Fibroblast of mammary gland (primary cell): ENCODE data around the gene RELL2.

Experiments used
- DNase-seq: peaks from one replicate; pipeline ENCODE4 v3.0.0-alpha.2; 2010; ENCODE audit warnings: low read depth
- H3K4me3 ChIP-seq: 2 replicates; pipeline ENCODE4 v1.5.1; 2011; ENCODE audit warnings: low read depth, mild to moderate bottlenecking, low read length, moderate library complexity; ENCODE audit not compliant: control insufficient read depth
- TF ChIP-seq, protein P1 (sequence below): conservative IDR thresholded peaks from 2 replicates; pipeline ENCODE4 v1.5.1; 2011; ENCODE audit warnings: low read depth, low read length, inconsistent platforms; ENCODE audit not compliant: control insufficient read depth, insufficient read depth

The RELL2 gene

DNA sequence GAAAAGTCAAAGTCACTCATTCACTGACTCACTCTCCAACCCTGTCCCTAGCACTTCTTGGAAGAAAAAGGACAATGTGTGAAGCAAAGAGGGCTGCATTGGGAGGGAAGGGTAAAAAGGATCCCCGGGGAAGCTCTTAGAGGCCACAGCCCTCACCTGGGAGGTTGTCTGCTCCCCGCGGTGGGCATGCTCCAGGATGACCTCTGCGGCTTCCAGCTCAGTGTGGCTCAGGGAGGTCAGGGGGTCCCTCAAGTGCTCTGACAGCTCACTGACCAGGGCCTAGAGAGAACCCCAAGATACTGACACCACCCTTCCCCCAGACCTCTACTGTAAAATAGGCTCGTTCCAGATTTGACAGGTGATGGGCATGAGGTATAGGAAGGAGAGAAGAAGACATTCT is 10.4 kb downstream of the RELL2 start:
- TF ChIP-seq, protein P1, sequence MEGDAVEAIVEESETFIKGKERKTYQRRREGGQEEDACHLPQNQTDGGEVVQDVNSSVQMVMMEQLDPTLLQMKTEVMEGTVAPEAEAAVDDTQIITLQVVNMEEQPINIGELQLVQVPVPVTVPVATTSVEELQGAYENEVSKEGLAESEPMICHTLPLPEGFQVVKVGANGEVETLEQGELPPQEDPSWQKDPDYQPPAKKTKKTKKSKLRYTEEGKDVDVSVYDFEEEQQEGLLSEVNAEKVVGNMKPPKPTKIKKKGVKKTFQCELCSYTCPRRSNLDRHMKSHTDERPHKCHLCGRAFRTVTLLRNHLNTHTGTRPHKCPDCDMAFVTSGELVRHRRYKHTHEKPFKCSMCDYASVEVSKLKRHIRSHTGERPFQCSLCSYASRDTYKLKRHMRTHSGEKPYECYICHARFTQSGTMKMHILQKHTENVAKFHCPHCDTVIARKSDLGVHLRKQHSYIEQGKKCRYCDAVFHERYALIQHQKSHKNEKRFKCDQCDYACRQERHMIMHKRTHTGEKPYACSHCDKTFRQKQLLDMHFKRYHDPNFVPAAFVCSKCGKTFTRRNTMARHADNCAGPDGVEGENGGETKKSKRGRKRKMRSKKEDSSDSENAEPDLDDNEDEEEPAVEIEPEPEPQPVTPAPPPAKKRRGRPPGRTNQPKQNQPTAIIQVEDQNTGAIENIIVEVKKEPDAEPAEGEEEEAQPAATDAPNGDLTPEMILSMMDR, result no peak
- DNase-seq, result no peak
- H3K4me3 ChIP-seq, result no peak overlapping the region

DNA sequence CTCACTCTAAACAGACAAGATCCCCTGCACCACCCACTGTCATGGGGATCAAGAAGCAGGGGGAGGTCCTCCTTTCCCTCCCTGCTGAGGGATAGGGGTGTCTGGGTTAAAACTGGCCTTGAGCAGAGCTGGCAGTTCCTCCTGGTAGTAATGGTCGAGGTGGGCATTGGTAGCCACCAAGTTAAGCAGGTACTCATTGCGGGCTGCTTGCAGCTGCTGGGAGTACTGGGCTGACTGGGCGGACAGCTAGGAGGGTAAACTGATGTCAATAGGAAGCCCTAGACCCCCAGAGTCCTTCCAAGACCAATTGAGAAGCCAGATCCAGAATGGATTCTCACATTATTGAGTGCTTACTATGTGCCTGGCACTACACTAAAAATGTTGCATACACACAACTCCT is 11.1 kb downstream of the RELL2 start:
- DNase-seq, result no peak
- TF ChIP-seq, protein P1, result no peak

DNA sequence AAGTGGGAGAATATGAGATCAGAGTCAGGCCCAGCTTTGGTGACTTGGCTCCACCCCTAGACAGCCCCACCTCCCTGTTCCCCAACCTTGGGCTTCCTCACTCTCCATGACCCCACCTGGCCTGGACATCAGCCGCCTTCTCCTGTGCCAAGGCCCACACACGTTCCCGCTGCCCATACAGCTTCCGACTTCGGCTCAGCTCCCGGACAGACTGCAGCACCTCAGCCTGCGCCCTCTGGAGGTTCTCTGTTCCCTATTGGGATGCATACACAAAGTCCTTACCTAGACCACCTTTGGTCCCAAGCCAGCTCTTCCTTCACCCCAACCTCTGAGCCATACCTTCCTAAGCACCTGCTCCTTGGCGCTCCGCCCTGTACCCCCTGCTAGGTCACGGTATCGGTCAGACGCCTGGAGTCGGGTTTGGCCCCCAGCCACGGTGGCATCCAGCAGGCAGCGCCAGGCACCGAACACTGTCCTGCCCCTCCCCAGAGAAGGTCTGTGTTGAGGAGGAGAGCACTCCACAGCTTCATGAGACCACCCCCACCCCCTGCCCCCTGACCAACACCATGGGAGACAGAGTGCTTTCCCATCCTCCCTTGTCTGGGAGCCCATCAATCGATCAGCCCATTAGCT is 12.4 kb downstream of the RELL2 start:
- no peak for DNase-seq
- TF ChIP-seq, protein P1, result no peak
- no peak overlapping the region for H3K4me3 ChIP-seq

More for the DNA sequence above, 11.1 kb downstream of the RELL2 start:
- no peak overlapping the region for H3K4me3 ChIP-seq

DNA sequence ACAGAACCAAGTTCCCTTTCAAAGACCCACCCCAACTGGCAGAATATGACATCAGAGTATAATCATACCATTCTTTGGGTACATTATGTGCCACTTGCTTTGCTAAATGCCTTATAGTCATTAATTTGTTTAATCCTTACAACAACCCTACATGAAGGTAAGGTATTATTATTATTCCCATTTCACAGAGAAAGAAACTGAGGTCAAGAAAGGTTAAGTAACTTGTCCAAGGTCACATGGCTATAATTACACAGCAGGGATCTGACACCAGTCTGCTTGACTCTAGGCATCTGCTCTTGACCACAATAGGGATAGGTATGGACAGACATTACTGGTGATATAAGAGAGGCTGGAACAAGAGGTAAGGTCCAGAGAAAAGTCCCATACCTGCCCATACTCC is 13.2 kb downstream of the RELL2 start:
- H3K4me3 ChIP-seq, result no peak overlapping the region
- DNase-seq, result no peak
- TF ChIP-seq, protein P1, result no peak

DNA sequence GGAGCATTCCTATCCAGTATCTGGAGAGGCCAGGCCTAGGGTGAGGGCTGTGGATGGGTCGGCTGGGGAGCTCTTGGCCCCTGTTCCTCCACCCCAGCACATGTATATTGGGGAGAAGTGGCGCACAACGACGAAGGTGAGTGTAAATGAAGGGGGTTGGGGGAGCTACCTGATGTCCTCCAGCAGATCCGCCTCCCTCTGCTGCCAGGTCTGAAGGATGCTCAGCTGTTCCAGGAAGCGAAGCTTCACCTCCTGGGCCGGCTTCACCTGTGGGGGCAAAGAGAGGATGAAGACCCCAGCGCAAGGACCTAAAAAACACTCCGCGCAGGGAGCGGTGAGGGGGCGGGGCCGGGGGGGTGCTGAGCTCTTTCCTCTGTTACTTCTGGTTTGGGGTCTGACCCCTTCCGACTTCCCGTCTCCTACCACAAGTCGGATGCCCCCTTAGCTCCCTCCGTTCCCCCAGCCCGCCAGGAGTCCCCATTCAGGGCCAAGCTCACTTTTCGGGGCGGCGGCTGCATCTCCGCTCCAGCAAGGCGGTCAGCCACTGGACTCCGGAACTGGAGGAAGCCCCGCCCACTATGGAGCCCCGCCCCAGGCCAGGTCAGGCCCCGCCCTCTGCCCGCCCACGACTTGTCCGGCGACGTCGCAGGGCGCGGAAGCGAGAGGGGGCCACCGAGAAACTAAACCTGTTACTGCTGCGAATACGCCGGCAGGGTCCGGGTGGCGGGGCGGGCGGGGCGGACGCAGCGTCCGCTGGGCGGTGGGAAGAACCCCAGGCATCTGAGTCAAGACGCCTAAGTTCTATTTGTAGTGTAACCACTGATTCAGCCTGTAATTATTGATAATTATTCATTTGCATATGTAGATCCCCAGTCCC is 14.3 kb downstream of the RELL2 start, which contains the start of gene FCHSD1:
FCHSD1 (minus strand) TSS at position 568 of the 877 bp plus-strand sequence; CDS start at position 518, 50 bp downstream.
- DNase-seq, result peak; percentile 72
- H3K4me3 ChIP-seq, result peak within 1 kb of the TSS; percentile 68
- TF ChIP-seq, protein P1, result no peak

DNA sequence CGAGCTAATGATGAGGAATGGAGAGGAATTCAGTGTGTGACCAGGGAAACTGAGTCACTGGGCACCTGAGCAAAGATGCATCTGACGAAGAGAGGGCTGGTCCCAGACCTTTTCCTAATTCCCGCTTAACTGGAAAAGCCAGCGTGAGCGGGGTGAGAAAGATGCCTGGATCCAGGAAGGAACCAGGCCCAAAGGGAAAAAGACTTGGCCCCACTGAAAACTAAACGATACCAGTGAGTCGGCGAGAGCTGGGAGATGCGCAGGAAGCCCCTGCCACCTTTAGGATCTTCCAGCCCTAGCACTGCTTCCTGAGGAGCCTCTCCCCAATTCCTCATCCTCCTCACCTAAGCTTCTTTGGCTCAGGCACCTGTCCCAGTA is 14.9 kb downstream of the RELL2 start:
- TF ChIP-seq, protein P1, result no peak
- H3K4me3 ChIP-seq, result peak overlapping the region; percentile 68
- DNase-seq, result no peak
